ENCODE measurements around the gene DENND4C.

The DENND4C gene

DNA sequence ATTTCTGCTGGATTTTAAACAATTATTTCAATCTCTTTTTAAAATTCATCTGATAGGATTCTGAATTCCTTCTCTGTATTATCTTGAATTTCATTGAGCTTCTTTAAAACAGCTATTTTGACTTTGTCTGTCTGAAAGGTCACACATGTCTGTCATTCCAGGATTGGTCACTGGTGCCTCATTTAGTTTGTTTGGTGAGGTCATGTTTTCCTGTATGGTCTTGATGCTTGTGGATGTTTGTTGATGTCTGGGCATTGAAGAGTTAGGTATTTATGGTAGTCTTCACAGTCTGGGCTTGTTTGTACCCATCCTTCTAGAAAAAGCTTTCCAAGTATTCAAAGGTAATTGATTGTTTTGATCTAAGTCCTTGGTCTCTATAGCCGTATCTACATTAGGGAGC is 39.1 kb downstream of the DENND4C start:
- TF ChIP-seq, protein P1, sequence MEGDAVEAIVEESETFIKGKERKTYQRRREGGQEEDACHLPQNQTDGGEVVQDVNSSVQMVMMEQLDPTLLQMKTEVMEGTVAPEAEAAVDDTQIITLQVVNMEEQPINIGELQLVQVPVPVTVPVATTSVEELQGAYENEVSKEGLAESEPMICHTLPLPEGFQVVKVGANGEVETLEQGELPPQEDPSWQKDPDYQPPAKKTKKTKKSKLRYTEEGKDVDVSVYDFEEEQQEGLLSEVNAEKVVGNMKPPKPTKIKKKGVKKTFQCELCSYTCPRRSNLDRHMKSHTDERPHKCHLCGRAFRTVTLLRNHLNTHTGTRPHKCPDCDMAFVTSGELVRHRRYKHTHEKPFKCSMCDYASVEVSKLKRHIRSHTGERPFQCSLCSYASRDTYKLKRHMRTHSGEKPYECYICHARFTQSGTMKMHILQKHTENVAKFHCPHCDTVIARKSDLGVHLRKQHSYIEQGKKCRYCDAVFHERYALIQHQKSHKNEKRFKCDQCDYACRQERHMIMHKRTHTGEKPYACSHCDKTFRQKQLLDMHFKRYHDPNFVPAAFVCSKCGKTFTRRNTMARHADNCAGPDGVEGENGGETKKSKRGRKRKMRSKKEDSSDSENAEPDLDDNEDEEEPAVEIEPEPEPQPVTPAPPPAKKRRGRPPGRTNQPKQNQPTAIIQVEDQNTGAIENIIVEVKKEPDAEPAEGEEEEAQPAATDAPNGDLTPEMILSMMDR (IDR thresholded peaks at IDR 0.05; ENCODE audit: low read depth, low read length, missing control alignments): no peak
- H3K4me3 ChIP-seq (ENCODE audit: low read depth, low read length): no peak overlapping the region
- no peaks in the 10 kb centered on the region for H3K36me3 ChIP-seq (replicated peaks)
- no peak overlapping the region for H3K27ac ChIP-seq
- in situ Hi-C loops (cut with HindIII; ENCODE audit: low pct_ligation_motif_present, low sequenced_read_pairs): no loop called here
- DNase-seq: peak; percentile 9
- H3K27me3 ChIP-seq (replicated peaks): no peaks in the 10 kb centered on the region

DNA sequence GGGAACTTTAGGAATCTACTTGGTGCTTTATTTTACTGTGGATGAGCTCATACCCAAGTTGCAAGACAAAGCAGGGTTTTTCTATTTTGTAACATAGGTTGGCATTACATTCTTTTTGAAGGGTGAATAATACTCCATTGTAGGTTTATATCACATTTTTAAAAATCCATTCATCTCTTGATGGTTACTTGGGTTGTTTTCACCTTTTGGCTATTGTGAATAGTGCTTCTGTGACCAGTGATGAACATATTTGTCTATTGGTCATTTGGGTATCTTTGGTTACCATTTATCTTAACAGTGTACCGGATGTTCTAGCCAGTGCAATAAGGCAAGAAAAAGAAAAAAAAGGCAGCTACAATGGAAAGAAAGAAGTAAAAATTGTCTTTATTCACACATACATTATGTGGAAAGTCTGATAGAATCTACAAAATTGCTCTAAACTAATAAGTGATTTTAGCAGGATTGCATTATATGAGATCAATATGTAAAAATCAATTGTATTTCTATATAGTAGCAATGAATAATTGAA is 40.0 kb downstream of the DENND4C start:
- Histone ChIP-seq H3K4me3 (ENCODE audit: low read depth, low read length) (no peak overlapping the region), H3K36me3 (replicated peaks) (no peaks in the 10 kb centered on the region), H3K27ac (no peak overlapping the region), H3K27me3 (replicated peaks) (no peaks in the 10 kb centered on the region)
- no peak for DNase-seq
- in situ Hi-C loops (cut with HindIII; ENCODE audit: low pct_ligation_motif_present, low sequenced_read_pairs): no loop called here
- TF ChIP-seq, protein P1 (IDR thresholded peaks at IDR 0.05; ENCODE audit: low read depth, low read length, missing control alignments): no peak

DNA sequence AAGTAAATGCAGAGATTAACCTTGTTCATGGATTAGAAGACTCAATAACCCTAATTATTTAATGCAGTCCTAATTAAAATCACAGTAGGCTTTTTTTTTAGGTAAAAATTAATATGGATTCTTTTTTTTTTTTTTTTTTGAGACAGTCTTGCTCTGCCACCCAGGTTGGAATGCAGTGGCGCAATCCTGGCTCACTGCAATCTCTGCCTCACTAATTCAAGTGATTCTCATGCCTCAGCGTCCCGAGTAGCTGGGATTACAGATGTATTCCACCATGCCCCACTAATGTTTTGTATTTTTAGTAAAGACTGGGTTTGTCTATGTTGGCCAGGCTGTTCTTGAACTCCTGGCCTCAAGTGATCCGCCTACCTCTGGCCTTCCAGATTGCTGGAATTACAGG is 40.6 kb downstream of the DENND4C start:
- DNase-seq: no peak
- Histone ChIP-seq H3K36me3 (replicated peaks) (no peaks in the 10 kb centered on the region), H3K4me3 (ENCODE audit: low read depth, low read length) (no peak overlapping the region), H3K27ac (no peak overlapping the region), H3K27me3 (replicated peaks) (no peaks in the 10 kb centered on the region)
- in situ Hi-C loops (cut with HindIII; ENCODE audit: low pct_ligation_motif_present, low sequenced_read_pairs): no loop called here
- TF ChIP-seq, protein P1 (IDR thresholded peaks at IDR 0.05; ENCODE audit: low read depth, low read length, missing control alignments): no peak

DNA sequence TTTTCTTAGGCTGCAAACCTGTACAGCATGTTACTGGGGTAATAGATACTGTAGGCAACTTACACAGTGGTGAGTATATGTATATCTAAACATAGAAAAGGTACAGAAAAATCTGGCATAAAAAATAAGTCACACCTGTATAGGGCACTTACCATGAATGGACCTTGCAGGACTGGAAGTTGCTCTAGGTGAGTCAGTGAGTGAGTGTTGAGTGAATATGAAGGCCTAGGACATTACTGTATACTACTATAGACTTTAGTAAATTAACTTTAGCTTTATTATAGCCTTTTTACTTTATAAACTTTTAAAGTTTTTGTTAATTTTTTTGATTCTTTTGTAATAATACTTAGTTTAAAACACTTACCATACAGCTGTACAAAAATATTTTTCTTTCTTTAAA is 51.3 kb downstream of the DENND4C start:
- no peaks in the 10 kb centered on the region for H3K36me3 ChIP-seq (replicated peaks)
- DNase-seq: no peak
- in situ Hi-C loops (cut with HindIII; ENCODE audit: low pct_ligation_motif_present, low sequenced_read_pairs): no loop called here
- TF ChIP-seq, protein P1 (IDR thresholded peaks at IDR 0.05; ENCODE audit: low read depth, low read length, missing control alignments): no peak
- H3K4me3 ChIP-seq (ENCODE audit: low read depth, low read length): no peak overlapping the region
- H3K27me3 ChIP-seq (replicated peaks): no peaks in the 10 kb centered on the region
- H3K27ac ChIP-seq: no peak overlapping the region

DNA sequence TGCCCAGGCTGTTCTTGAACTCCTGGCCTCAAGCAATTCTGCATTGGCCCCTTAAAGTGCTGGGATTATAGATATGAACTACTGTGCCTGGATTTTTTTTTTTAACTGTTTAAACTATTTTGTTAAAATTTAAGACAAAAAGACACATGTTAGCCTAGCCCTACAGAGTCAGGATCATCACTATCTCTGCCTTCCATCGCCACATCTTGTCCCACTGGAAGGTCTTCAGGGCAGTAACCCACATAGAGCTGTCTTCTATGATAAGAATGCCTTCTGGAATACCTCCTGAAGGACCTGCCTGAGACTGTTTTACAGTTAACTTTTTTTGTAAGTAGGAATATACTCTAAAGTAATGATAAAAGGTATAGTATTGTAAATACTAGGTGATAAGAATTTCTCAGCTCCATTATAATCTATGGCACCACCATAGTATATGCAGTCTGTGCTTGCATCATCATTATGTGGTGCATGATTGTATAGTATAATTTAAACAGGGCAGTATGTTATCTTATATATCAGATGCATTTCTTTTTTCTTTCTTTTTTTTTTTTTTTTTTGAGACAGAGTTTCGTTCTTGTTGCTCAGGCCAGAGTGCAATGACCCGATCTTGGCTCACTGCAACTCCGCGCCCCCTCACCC is 52.7 kb downstream of the DENND4C start:
- in situ Hi-C loops (cut with HindIII; ENCODE audit: low pct_ligation_motif_present, low sequenced_read_pairs): no loop called here
- Histone ChIP-seq H3K27ac (no peak overlapping the region), H3K27me3 (replicated peaks) (no peaks in the 10 kb centered on the region), H3K4me3 (ENCODE audit: low read depth, low read length) (no peak overlapping the region), H3K36me3 (replicated peaks) (no peaks in the 10 kb centered on the region)
- no peak for DNase-seq
- TF ChIP-seq, protein P1 (IDR thresholded peaks at IDR 0.05; ENCODE audit: low read depth, low read length, missing control alignments): no peak

DNA sequence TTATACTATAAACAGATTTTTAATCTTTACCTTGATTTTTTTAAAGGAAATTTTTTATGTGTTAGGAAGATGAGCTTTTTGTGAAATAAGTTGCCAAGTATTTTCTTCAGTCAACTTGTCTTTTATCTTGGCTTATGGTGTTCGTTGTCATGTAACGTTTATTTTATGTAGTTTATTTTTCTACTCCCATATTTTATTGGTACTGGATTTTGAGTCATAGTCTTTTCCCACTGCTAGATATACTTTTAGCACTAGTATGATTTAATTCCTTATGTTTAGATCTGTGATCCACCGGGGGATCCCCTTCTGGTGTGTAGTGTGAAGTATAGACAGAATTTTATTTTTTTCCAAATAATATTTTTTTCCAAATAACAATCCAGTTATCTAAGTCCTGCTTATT is 54.2 kb downstream of the DENND4C start:
- no peak overlapping the region for H3K27ac ChIP-seq
- H3K4me3 ChIP-seq (ENCODE audit: low read depth, low read length): no peak overlapping the region
- DNase-seq: no peak
- TF ChIP-seq, protein P1 (IDR thresholded peaks at IDR 0.05; ENCODE audit: low read depth, low read length, missing control alignments): no peak
- in situ Hi-C loops (cut with HindIII; ENCODE audit: low pct_ligation_motif_present, low sequenced_read_pairs): no loop called here
- no peaks in the 10 kb centered on the region for H3K36me3 ChIP-seq (replicated peaks)
- no peaks in the 10 kb centered on the region for H3K27me3 ChIP-seq (replicated peaks)

All from brain microvascular endothelial cell (primary cell).